GM12891 (cell line): ENCODE data around the gene PNPLA7.

Experiments used
- POLR2A ChIP-seq: IDR thresholded peaks from 2 replicates; pipeline ENCODE4 v1.6.1; 2011; ENCODE audit warnings: low read depth, low read length, control low read depth
- TAF1 ChIP-seq: IDR thresholded peaks from 2 replicates; pipeline ENCODE4 v1.6.1; 2011; ENCODE audit warnings: low read depth, low read length, control low read depth

- no peak for TF ChIP-seq TAF1
- no peak for TF ChIP-seq POLR2A
Measured at GRCh38 chr9:137598943-137599342, 48.7 kb upstream of the PNPLA7 start.
